Kidney (tissue), 14 donors: ENCODE measurements around the gene PARK7. TPM values are rescaled to one million over a fixed set of nuclear protein-coding genes. Genes with fewer than 3 reads are reported as not detected.

Source experiments
- DNase-seq, 5 donors: peaks; one replicate each; pipeline ENCODE4 v3.0.0-alpha.2; 2013 to 2020
- FAIRE-seq: peaks from 2 replicates; lab custom pipeline; 2012; peaks lifted over from hg19 to GRCh38; lab: Jason Lieb, UNC
- H3K27ac ChIP-seq, 2 donors: one replicate each; pipeline ENCODE4 v1.7.0; 2013; ENCODE audit warnings: low read depth in 2 of 2, low read length in 2 of 2, inconsistent platforms in 1 of 2
- H3K27me3 ChIP-seq: one replicate; pipeline ENCODE4 v1.7.1; 2013; ENCODE audit warnings: low read length, inconsistent platforms; ENCODE audit not compliant: control insufficient read depth, insufficient read depth
- H3K36me3 ChIP-seq, 3 donors: one replicate each; pipeline versions ENCODE4 v1.7.0 to v1.7.1; 2013; ENCODE audit warnings: low read length in 3 of 3, control low read depth in 1 of 3, inconsistent platforms in 1 of 3; ENCODE audit not compliant: insufficient read depth in 3 of 3, control insufficient read depth in 2 of 3
- H3K4me1 ChIP-seq, 3 donors: one replicate each; pipeline versions ENCODE4 v1.7.0 to v1.7.1; 2013; ENCODE audit warnings: low read length in 3 of 3, inconsistent platforms in 1 of 3, low read depth in 1 of 3; ENCODE audit not compliant: control insufficient read depth in 2 of 3, insufficient read depth in 2 of 3
- H3K4me3 ChIP-seq, 3 donors: one replicate each; pipeline versions ENCODE4 v1.7.0 to v1.8.1; 2013; ENCODE audit warnings: low read length in 3 of 3, control low read depth in 1 of 3, inconsistent platforms in 1 of 3
- H3K9ac ChIP-seq, 3 donors: one replicate each; pipeline versions ENCODE4 v1.7.0 to v1.7.1; 2013; ENCODE audit warnings: low read length in 3 of 3, control low read depth in 1 of 3, inconsistent platforms in 1 of 3
- H3K9me3 ChIP-seq, 3 donors: one replicate each; pipeline versions ENCODE4 v1.7.0 to v1.7.1; 2013; ENCODE audit warnings: low read length in 3 of 3, control low read depth in 1 of 3, inconsistent platforms in 1 of 3; ENCODE audit not compliant: control insufficient read depth in 2 of 3, insufficient read depth in 1 of 3
- CTCF ChIP-seq: IDR thresholded peaks from 3 replicates; pipeline ENCODE4 v1.5.1; 2012; ENCODE audit warnings: mild to moderate bottlenecking, moderate library complexity, borderline replicate concordance; ENCODE audit not compliant: insufficient read depth; ENCODE audit errors: extremely low read depth
- intact Hi-C: fragments of 100-400 bp; cut with DNase I; formaldehyde crosslinking; loops from one replicate; pipeline ENCODE4 v1.11.1; 2022
- polyA plus RNA-seq: library from polyadenylated mRNA; stranded (reverse); fragments of 350-450 nt; fragmentation: Illumina TruSeq; extraction: RNeasy Lipid Tissue Mini Kit (QIAGEN cat#74804); gene quantifications from one replicate; pipeline ENCODE4 v1.2.3, GENCODE V29; 2014; ENCODE audit warnings: low read depth, low replicate concordance; ENCODE audit not compliant: insufficient read depth
- total RNA-seq: library from RNA; stranded (reverse); fragmentation: NEBNext Ultra II Directional; extraction: Animal tissue kit (Norgen Biotek cat#: 25700); gene quantifications from one replicate; pipeline ENCODE4 v1.2.1, GENCODE V29; 2021
- donor health status: control.
- donor health status: control.
- donor health status: control.
- donor health status: control.
- donor health status: control.
- donor health status: DM: yes; HTN: yes; CAD: no.
- donor health status: Normal renal cell carcinoma (clear cell type).

Gene PARK7
- total and polyA plus RNA-seq, 2 donors from 2014 or later, result 239 to 481 TPM

- intact Hi-C loops, result no loop called here
- no peak for DNase-seq
- Histone ChIP-seq H3K9ac (no peak overlapping the region), H3K27me3 (no peaks in the 10 kb centered on the region), H3K4me1 (peaks cover 0 to 10% (median 4%) of the 10 kb centered on the region in 3 donors), H3K36me3 (peaks cover 0 to 46% (median 34%) of the 10 kb centered on the region in 3 donors), H3K4me3 (no peak overlapping the region), H3K27ac (no peak overlapping the region), H3K9me3 (no peaks in the 10 kb centered on the region)
- FAIRE-seq, result no peak
- no peak for TF ChIP-seq CTCF
Measured at GRCh38 chr1:8009043-8010002, 47.8 kb downstream of the PARK7 start.

- DNase-seq, result no peak
- intact Hi-C loops, result no loop called here
Measured at GRCh38 chr1:8010080-8010664, 48.7 kb downstream of the PARK7 start.

GRCh38 chr1:8011016-8011415 is 49.5 kb downstream of the PARK7 start:
- no peak for TF ChIP-seq CTCF
- peaks cover 0 to 13% (median 12%) of the 10 kb centered on the region in 3 donors for H3K4me1 ChIP-seq
- H3K4me3 ChIP-seq, result no peak overlapping the region
- no peaks in the 10 kb centered on the region for H3K9me3 ChIP-seq
- no peak overlapping the region for H3K27ac ChIP-seq
- peaks cover 0 to 60% (median 42%) of the 10 kb centered on the region in 3 donors for H3K36me3 ChIP-seq
- no peak for FAIRE-seq
- no peak for DNase-seq
- H3K9ac ChIP-seq, result no peak overlapping the region
- H3K27me3 ChIP-seq, result no peaks in the 10 kb centered on the region
- intact Hi-C loops, result no loop called here

More at GRCh38 chr1:8010080-8010664, 48.7 kb downstream of the PARK7 start:
- no peak for TF ChIP-seq CTCF
- FAIRE-seq, result no peak
- Histone ChIP-seq H3K9me3 (no peaks in the 10 kb centered on the region), H3K36me3 (peaks cover 0 to 55% (median 42%) of the 10 kb centered on the region in 3 donors), H3K9ac (no peak overlapping the region), H3K27me3 (no peaks in the 10 kb centered on the region), H3K4me3 (no peak overlapping the region), H3K4me1 (peaks cover 0 to 8% (median 5%) of the 10 kb centered on the region in 3 donors), H3K27ac (no peak overlapping the region)
